Measurements from ENCODE around the gene EHMT1.

The EHMT1 gene

DNA sequence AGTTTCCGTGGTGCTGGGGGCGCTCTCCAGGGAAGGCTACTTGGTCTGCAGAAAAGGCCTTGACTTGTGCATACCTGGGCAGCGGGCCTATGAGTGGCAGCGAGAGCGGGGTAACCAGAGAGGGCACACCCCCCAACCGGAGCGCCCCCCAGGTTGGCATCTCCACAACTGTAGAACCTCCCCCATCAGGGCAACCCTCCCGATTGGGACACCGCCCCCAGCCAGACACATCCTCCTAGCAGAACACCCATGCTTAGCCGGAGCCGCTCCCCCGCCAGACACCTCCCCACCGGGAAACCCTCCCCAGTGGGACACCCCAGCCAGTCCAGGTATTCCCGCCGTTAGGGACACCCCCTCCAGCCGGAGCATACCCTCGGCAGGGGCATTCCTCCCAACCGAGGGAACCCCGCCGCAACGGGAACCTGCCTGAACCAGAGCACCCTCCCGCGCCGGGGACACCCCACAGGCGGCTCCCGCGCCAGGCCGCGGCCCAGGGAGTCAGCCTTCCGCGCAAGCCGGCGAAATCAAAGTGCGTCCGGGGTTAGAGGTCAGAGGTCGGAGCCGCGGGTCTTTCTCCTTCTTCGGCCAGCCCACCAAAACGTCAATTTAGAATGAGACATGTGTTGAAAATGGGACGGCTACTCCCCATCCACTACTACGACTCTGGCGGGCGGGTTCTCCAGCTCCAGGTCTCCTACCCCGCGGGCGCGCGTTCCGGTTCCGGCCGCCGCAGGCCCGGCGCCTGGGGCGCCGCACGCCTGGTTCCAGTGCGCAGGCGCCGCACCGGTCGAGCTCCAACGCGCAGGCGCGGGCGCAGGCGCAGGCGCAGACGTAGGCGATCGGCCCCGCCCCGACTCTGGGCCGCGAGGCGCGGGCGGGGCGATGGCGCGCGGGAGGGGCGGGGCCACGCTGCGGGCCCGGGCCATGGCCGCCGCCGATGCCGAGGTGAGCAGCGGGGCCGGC, at the start of gene EHMT1:
EHMT1 (plus strand) TSS at position 901 of the 963 bp plus-strand sequence; CDS start at position 925, 24 bp downstream.
- DNase-seq (ENCODE audit: extremely low spot score, insufficient read length, low read depth) (peak; percentile 93), FAIRE-seq (peak; percentile 64)

DNA sequence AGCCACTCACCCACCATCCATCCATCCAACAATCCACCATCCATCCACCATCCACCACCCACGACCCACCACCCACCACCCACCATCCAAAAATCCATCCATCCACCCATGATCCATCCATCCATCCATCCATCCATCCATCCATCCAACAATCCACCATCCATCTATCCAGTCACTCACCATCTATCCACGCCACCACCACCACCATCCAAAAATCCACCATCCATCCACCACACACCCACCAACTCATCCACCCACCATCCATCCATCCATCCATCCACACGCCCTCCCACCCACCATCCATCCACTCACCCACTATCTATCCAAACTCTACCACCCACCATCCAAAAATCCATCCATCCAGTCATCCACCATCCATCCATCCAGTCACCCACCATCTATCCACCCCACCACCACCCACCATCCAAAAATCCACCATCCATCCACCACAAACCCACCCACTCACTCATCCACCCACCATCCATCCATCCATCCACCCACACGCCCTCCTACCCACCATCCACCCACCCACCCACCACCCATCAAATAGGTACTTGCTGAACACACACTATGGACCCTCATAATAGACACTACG, 49.1 kb upstream of the EHMT1 start:
- FAIRE-seq = no peak
- DNase-seq (ENCODE audit: extremely low spot score, insufficient read length, low read depth) = no peak

GRCh38 chr9:137570566-137570965, 48.2 kb upstream of the EHMT1 start:
- DNase-seq (ENCODE audit: extremely low spot score, insufficient read length, low read depth) (no peak), FAIRE-seq (no peak)

DNA sequence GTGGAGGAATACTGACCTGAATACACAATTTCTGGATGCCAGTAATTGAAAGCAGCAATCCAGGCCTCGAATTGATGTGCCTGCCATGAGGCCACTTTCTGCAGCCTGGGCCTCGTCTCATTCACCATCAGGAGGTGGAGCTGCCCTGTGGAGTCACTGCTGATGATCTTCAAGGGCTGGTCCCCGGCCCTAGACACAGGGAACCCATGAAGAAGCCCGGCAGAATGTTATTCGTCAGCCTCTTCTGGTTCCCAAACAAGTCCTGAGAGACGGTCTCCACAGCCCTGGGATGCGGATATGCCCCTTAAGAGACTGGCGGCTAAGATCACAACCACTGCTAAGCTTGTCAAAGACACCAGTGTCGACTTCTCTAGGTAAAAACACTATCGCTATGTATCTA, 44.6 kb upstream of the EHMT1 start:
- no peak for FAIRE-seq
- DNase-seq (ENCODE audit: extremely low spot score, insufficient read length, low read depth) = no peak

DNA sequence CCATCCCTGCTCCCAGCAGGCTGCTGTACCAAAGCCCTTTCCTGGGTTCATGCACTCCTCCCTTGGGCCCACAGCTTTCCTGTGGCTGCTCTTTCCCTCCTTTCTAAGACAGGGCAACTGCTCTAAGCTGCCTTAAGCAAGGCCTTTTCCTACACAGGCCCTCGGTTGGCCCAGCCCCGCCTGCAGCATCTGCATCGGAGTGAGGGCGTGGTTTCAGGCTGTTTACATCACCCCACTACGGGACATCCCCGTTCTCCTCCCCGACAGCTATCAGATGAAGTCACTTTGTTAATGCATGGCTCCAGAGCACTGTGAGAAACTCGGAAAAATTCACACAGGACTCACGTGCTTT, 43.5 kb upstream of the EHMT1 start:
- FAIRE-seq (no peak), DNase-seq (ENCODE audit: extremely low spot score, insufficient read length, low read depth) (no peak)

DNA sequence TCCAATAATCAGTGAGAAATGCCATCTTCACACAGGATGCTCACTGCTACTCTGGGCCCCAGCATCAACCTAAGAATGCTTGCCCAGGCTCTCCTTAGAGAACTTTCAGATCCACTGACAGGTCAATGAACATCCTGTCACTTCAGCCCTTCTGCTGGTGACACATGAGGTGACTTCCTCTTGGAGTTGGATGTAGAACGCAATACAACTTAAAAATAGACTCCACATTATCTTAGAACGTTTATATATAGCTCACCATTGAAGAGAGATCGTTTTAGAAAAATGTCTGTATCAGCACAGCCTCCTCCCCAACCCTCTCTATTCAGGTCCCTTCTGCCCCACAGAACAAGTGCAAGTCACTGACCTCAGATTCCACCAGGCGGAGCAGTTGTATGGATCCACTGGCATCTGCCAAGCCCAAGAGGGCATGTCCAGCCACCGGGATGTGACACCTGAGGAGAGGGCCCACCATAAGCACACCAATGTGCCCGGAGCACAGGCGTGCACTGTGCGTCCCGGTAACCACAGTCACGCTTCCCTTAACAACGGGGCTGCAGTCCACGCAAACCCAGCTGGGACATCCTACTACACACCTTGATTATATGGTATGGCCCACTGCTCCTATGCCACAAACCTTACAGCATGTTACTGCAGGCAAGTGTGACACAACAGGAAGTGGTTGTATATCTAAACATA, 42.9 kb upstream of the EHMT1 start:
- no peak for FAIRE-seq

GRCh38 chr9:137578518-137579258, 40.1 kb upstream of the EHMT1 start, which contains the start of gene DPH7:
Gene DPH7, minus strand, starts transcription at chr9:137578925. Its CDS starts 148 bp downstream, at chr9:137578777.
- FAIRE-seq (peak; percentile 89), DNase-seq (ENCODE audit: extremely low spot score, insufficient read length, low read depth) (peak; percentile 99)

More for the DNA sequence above, 42.9 kb upstream of the EHMT1 start:
- DNase-seq (ENCODE audit: extremely low spot score, insufficient read length, low read depth) = no peak

- no peak for DNase-seq (ENCODE audit: extremely low spot score, insufficient read length, low read depth)
- no peak for FAIRE-seq
Measured at GRCh38 chr9:137579259-137579604, 39.6 kb upstream of the EHMT1 start.

- DNase-seq (ENCODE audit: extremely low spot score, insufficient read length, low read depth) (no peak), FAIRE-seq (no peak)
Measured at GRCh38 chr9:137580209-137580953, 38.4 kb upstream of the EHMT1 start.

DNA sequence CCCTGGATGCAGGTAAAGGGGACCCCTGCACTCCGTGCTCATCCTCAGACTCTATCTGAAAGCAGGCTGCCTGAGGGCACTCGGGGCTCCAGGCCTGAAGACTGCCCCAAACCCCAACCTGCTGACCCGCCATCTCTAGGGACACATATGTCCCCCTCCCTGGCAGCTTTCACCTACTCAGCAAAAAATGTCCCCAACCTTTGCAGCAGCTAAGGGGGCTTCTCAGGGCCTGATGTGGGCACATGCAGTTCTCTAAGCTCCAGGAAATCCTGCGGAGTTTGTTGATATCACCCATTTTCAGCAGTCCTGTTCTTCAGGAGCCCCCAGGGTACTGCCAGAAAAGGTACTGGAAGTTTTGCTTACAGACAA, 37.9 kb upstream of the EHMT1 start:
- FAIRE-seq (no peak), DNase-seq (ENCODE audit: extremely low spot score, insufficient read length, low read depth) (no peak)

DNA sequence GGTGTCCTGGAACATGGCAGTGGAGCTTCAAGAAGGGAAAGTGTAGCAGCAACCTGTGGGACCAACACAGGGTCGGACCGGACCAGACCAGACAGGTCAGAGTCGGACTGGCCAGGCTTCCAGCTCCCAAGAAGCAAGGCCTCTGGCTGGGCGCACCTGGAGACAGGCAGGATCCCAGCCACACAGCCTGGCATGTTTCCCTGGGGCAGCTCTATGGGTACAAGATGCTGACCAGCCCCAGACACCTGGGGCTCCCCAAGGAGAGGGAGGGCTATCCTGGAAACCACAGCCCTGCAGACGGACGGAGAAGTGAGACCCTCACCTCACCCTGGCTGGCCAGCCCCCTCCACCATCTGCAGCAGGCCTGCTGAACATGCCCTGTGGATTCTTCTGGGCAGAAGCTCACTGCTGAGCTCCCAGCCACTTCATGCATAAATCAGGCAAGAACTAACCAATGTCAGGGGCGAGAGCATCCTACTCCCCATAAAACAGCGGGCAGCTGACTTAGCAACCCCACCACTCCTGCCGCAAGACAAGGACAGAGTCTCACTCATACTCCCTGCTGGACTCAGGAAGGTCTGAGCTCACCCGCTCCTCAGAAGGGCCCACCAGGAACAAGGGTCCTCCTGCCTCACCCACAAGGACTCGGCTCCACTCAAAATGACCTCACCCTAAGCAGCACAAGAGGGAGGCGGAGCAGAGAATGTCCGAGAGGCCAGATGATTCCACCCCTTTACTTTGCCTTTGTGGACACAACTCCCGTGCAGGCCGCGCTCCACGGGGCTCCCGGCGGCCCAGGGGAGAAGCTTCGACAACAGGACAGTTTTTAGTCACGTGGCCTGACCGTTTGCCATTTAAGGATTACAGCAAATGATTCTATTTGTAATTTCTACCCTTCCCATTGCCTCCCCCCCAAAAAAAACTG, 37.2 kb upstream of the EHMT1 start:
- DNase-seq (ENCODE audit: extremely low spot score, insufficient read length, low read depth) (no peak), FAIRE-seq (no peak)

DNA sequence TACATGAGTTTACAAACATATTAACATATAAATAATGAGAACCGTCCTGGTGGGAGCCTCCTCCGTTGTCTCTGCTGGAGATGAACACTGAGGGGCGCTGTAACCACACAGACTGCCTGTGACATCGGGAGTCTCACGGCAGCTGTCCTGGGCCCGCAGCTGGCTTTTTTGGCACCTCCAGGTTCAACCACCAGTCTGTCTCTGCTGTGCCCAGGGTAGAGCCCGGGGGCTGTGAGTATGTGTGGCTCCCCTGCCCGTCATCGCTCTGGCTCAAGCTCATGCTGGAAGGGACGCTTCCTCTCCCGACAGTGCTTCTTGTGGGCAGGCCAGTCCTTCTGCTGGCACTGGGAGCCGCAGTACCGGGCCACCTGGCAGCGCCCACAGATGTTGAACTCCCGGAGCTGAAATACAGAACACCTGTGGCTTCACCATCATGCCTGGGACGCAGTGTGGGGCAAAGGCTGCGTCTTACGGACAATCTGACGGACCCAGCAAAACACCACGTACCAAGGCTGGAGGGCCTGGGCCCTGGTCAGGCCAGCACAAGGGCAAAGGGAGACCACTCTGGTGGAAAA, 36.4 kb upstream of the EHMT1 start:
- no peak for DNase-seq (ENCODE audit: extremely low spot score, insufficient read length, low read depth)
- FAIRE-seq = no peak

DNA sequence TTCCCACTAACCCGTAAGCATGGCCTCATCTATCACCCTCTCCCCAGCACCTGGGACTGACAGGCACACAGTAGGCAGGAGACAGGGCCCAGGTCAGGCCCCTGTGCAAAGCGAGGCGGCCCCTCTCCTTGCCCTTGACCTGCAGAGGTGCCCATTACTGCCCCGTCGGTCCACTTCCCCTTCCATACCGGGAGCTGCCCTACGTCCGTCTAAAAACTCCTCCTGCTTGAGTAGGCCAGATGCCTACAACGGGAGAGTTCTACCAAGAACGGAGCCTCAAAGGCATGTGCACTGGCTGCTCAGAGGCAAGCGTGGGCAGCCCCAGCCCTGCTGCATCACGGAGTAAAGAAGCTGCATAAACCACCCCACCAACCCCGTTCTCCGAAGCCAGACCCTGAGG, 35.5 kb upstream of the EHMT1 start:
- DNase-seq (ENCODE audit: extremely low spot score, insufficient read length, low read depth) (no peak), FAIRE-seq (no peak)

- DNase-seq (ENCODE audit: extremely low spot score, insufficient read length, low read depth) (no peak), FAIRE-seq (no peak)
Measured at GRCh38 chr9:137583957-137584356, 34.8 kb upstream of the EHMT1 start.

- no peak for DNase-seq (ENCODE audit: extremely low spot score, insufficient read length, low read depth)
- FAIRE-seq = no peak
Measured at GRCh38 chr9:137586854-137587253, 32.0 kb upstream of the EHMT1 start.

- DNase-seq (ENCODE audit: extremely low spot score, insufficient read length, low read depth) = no peak
- no peak for FAIRE-seq
Measured at GRCh38 chr9:137588311-137588710, 30.5 kb upstream of the EHMT1 start.

DNA sequence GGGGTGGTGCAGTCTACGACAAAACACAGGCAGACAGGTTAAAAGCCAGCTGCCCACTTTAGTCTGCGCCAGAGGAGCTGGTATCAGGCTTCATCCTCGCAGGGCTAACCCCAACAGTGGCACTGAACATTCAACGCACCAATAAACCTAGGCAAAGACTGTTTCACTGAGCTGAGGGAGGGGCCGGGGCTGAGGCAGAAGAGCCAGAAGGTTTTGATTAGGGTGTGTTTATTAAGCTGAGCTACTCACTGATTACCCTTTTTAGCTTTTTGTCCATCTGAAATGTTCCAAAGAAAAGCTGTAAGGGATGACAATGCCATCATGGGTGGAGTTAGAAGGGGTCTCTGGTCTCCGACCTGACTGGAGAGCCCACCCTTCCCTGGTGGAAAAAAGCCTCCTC, 29.9 kb upstream of the EHMT1 start:
- DNase-seq (ENCODE audit: extremely low spot score, insufficient read length, low read depth) (no peak), FAIRE-seq (no peak)

GRCh38 chr9:137589441-137590122, 29.2 kb upstream of the EHMT1 start:
- no peak for FAIRE-seq
- DNase-seq (ENCODE audit: extremely low spot score, insufficient read length, low read depth) = no peak

Measured in GM18507 (cell line).